H9 (cell line): ENCODE data around the gene VAV3. TPM values are rescaled to one million over a fixed set of nuclear protein-coding genes. Genes with fewer than 3 reads are reported as not detected.

Experiments used
- DNase-seq: peaks from one replicate; pipeline ENCODE4 v3.0.0-alpha.2; 2017
- H2AFZ ChIP-seq: one replicate; pipeline ENCODE4 v1.6.1; 2013; ENCODE audit warnings: mild to moderate bottlenecking, low read length, control low read depth, moderate library complexity
- H2AK5ac ChIP-seq: 2 replicates; pipeline ENCODE4 v1.6.1; 2013; ENCODE audit warnings: low read length, control low read depth, mixed read lengths; ENCODE audit not compliant: insufficient read length
- H2BK120ac ChIP-seq: one replicate; pipeline ENCODE4 v1.6.1; 2013; ENCODE audit warnings: low read depth, mild to moderate bottlenecking, low read length, control low read depth, inconsistent platforms; ENCODE audit not compliant: poor library complexity, severe bottlenecking
- H2BK12ac ChIP-seq: 2 replicates; pipeline ENCODE4 v1.6.1; 2013; ENCODE audit warnings: low read length, control low read depth, mixed read lengths, low read depth; ENCODE audit not compliant: insufficient read length
- H2BK15ac ChIP-seq: 2 replicates; pipeline ENCODE4 v1.6.1; 2013; ENCODE audit warnings: low read depth, low read length, control low read depth
- H2BK20ac ChIP-seq: one replicate; pipeline ENCODE4 v1.6.1; 2013; ENCODE audit warnings: low read depth, mild to moderate bottlenecking, low read length, control low read depth, inconsistent platforms; ENCODE audit not compliant: poor library complexity, severe bottlenecking
- H2BK5ac ChIP-seq: 2 replicates; pipeline ENCODE4 v1.6.1; 2013; ENCODE audit warnings: low read length, control low read depth, mixed read lengths; ENCODE audit not compliant: insufficient read length
- H3K14ac ChIP-seq: 2 replicates; pipeline ENCODE4 v1.6.1; 2013; ENCODE audit warnings: low read length, control low read depth; ENCODE audit not compliant: insufficient read depth
- H3K18ac ChIP-seq: 2 replicates; pipeline ENCODE4 v1.6.1; 2013; ENCODE audit warnings: low read depth, mild to moderate bottlenecking, mixed read lengths, low read length, control low read depth; ENCODE audit not compliant: insufficient read length
- H3K23ac ChIP-seq: 2 replicates; pipeline ENCODE4 v1.6.1; 2013; ENCODE audit warnings: low read length, control low read depth, mixed read lengths, low read depth; ENCODE audit not compliant: insufficient read length
- H3K23me2 ChIP-seq: 2 replicates; pipeline ENCODE4 v1.6.1; 2013; ENCODE audit warnings: low read depth, mild to moderate bottlenecking, mixed read lengths, low read length, control low read depth; ENCODE audit not compliant: insufficient read length, poor library complexity, severe bottlenecking
- H3K27ac ChIP-seq: 2 replicates; pipeline ENCODE4 v1.5.1; 2013; ENCODE audit warnings: low read length, control low read depth, mixed read lengths, low read depth; ENCODE audit not compliant: insufficient read length
- H3K27me3 ChIP-seq: 2 replicates; pipeline ENCODE4 v1.6.1; 2013; ENCODE audit warnings: low read length, control low read depth, inconsistent platforms; ENCODE audit not compliant: insufficient read depth
- H3K4ac ChIP-seq: 2 replicates; pipeline ENCODE4 v1.6.1; 2013; ENCODE audit warnings: low read depth, mild to moderate bottlenecking, control low read depth, inconsistent platforms, low read length, moderate library complexity
- H3K4me1 ChIP-seq: 2 replicates; pipeline ENCODE4 v1.6.1; 2013; ENCODE audit warnings: low read length, control low read depth, inconsistent platforms; ENCODE audit not compliant: insufficient read depth
- H3K4me2 ChIP-seq: 2 replicates; pipeline ENCODE4 v1.6.1; 2013; ENCODE audit warnings: low read length, control low read depth, mixed read lengths; ENCODE audit not compliant: insufficient read length, insufficient read depth
- H3K56ac ChIP-seq: 2 replicates; pipeline ENCODE4 v1.6.1; 2013; ENCODE audit warnings: low read depth, mild to moderate bottlenecking, mixed read lengths, low read length, control low read depth; ENCODE audit not compliant: insufficient read length
- H3K79me1 ChIP-seq: 2 replicates; pipeline ENCODE4 v1.6.1; 2013; ENCODE audit warnings: low read depth, mild to moderate bottlenecking, moderate library complexity, low read length, control low read depth, inconsistent platforms; ENCODE audit not compliant: insufficient read depth, poor library complexity, severe bottlenecking
- H3K79me2 ChIP-seq: 2 replicates; pipeline ENCODE4 v1.6.1; 2013; ENCODE audit warnings: low read length, control low read depth, inconsistent platforms; ENCODE audit not compliant: insufficient read depth
- H3K9ac ChIP-seq: 2 replicates; pipeline ENCODE4 v1.6.1; 2013; ENCODE audit warnings: low read length, control low read depth, mixed read lengths; ENCODE audit not compliant: insufficient read length; ENCODE audit errors: extremely low read depth
- H3K9me3 ChIP-seq: one replicate; pipeline ENCODE4 v1.6.1; 2013; ENCODE audit warnings: low read depth, low read length, inconsistent platforms; ENCODE audit not compliant: control insufficient read depth
- H3T11ph ChIP-seq: one replicate; pipeline ENCODE4 v1.6.1; 2013; ENCODE audit warnings: mild to moderate bottlenecking, low read length, control low read depth, inconsistent platforms
- H4K20me1 ChIP-seq: one replicate; pipeline ENCODE4 v1.6.1; 2013; ENCODE audit not compliant: control insufficient read depth, insufficient read length, insufficient read depth
- H4K5ac ChIP-seq: 2 replicates; pipeline ENCODE4 v1.6.1; 2013; ENCODE audit warnings: low read depth, mild to moderate bottlenecking, mixed read lengths, low read length, control low read depth; ENCODE audit not compliant: insufficient read length
- H4K8ac ChIP-seq: replicated peaks from 2 replicates; pipeline ENCODE4 v1.6.1; 2013; ENCODE audit warnings: low read length, control low read depth, mixed read lengths, low read depth; ENCODE audit not compliant: insufficient read length
- H4K91ac ChIP-seq: 2 replicates; pipeline ENCODE4 v1.6.1; 2013; ENCODE audit warnings: low read depth, mild to moderate bottlenecking, moderate library complexity, mixed read lengths, low read length, control low read depth; ENCODE audit not compliant: insufficient read length
- H3K27ac Mint-ChIP-seq, 3 experiments: 2 replicates in 2 of 3; 3 replicates in 1 of 3; pipeline ENCODE4 v1.8.0; 2020 to 2021; ENCODE audit warnings: mixed read lengths in 3 of 3, mild to moderate bottlenecking in 1 of 3, moderate library complexity in 1 of 3
- H3K27me3 Mint-ChIP-seq: 2 replicates; pipeline ENCODE4 v1.8.0; 2021; ENCODE audit warnings: low read depth, mild to moderate bottlenecking, moderate library complexity, mixed read lengths
- H3K36me3 Mint-ChIP-seq, 3 experiments: 2 replicates in 2 of 3; 3 replicates in 1 of 3; pipeline ENCODE4 v1.8.0; 2020 to 2021; ENCODE audit warnings: low read depth in 3 of 3, mixed read lengths in 3 of 3; ENCODE audit not compliant: insufficient read depth in 1 of 3
- H3K4me1 Mint-ChIP-seq, 2 experiments: 2 replicates each; pipeline ENCODE4 v1.8.0; 2020; ENCODE audit warnings: mixed read lengths in 2 of 2
- H3K4me3 Mint-ChIP-seq, 2 experiments: 2 replicates in 1 of 2; 3 replicates in 1 of 2; pipeline ENCODE4 v1.8.0; 2020 to 2021; ENCODE audit warnings: mild to moderate bottlenecking in 2 of 2, mixed read lengths in 2 of 2, moderate library complexity in 1 of 2
- H3K9me3 Mint-ChIP-seq, 2 experiments: 2 replicates in 1 of 2; 3 replicates in 1 of 2; pipeline ENCODE4 v1.8.0; 2020; ENCODE audit warnings: mild to moderate bottlenecking in 2 of 2, mixed read lengths in 2 of 2, moderate library complexity in 1 of 2
- CTCF ChIP-seq: fragments of 200-600 bp; sonication (generic); conservative IDR thresholded peaks from 3 replicates; pipeline ENCODE4 v1.8.0; 2021; ENCODE audit warnings: antibody characterized with exemption, mild to moderate bottlenecking
- WGBS: extraction: QIAGEN DNeasy Blood & Tissue Kit; methylation state at CpG from one replicate; pipeline ENCODE4 v1.1.7; 2013; ENCODE audit warnings: missing lambda C conversion rate, low lambda C conversion rate, mixed read lengths; ENCODE audit not compliant: insufficient read length; ENCODE audit errors: extremely low coverage; 5-methylcytosine and 5-hydroxymethylcytosine counted together
- total RNA-seq: library from RNA; stranded (reverse); gene quantifications from 2 replicates; pipeline ENCODE4 v1.2.1, GENCODE V29; 2021

Gene VAV3
- total RNA-seq, 1 experiment from 2014 or later, result 5.1 TPM

GRCh38 chr1:107771377-107771776 lies 193.6 kb downstream of the VAV3 start:
- H3K14ac ChIP-seq, result no peak overlapping the region
- no peak for TF ChIP-seq CTCF
- no peak overlapping the region for H3K18ac ChIP-seq
- H2BK5ac ChIP-seq, result no peak overlapping the region
- H2BK20ac ChIP-seq, result no peak overlapping the region
- no peak overlapping the region for H2AFZ ChIP-seq
- Mint-ChIP-seq H3K9me3 (no peaks in the 10 kb centered on the region), H3K27ac (no peak overlapping the region), H3K4me1 (peaks cover 5 to 14% of the 10 kb centered on the region in 2 experiments), H3K4me3 (no peak overlapping the region), H3K27me3 (no peaks in the 10 kb centered on the region; the same call in none of the 2 replicates), H3K36me3 (no peaks in the 10 kb centered on the region; a peak in 2 of 7 replicates)
- no peaks in the 10 kb centered on the region for H4K20me1 ChIP-seq
- H2BK12ac ChIP-seq, result no peak overlapping the region
- H4K5ac ChIP-seq, result no peak overlapping the region
- H3K79me2 ChIP-seq, result no peaks in the 10 kb centered on the region
- H3K79me1 ChIP-seq, result no peaks in the 10 kb centered on the region
- no peaks in the 10 kb centered on the region for H3K4me1 ChIP-seq
- H4K8ac ChIP-seq, result no peak overlapping the region
- no peak overlapping the region for H3K56ac ChIP-seq
- no peak overlapping the region for H4K91ac ChIP-seq
- WGBS, result no CpG with 5 or more reads among the region's 13 CpGs
- H3K27ac ChIP-seq, result no peak overlapping the region
- no peak overlapping the region for H2AK5ac ChIP-seq
- no peak for DNase-seq
- no peaks in the 10 kb centered on the region for H3K23me2 ChIP-seq
- no peak overlapping the region for H2BK120ac ChIP-seq
- H3K27me3 ChIP-seq, result no peaks in the 10 kb centered on the region
- no peak overlapping the region for H3K23ac ChIP-seq
- no peak overlapping the region for H2BK15ac ChIP-seq
- no peak overlapping the region for H3K4me2 ChIP-seq
- no peak overlapping the region for H3K4ac ChIP-seq
- no peak overlapping the region for H3T11ph ChIP-seq
- H3K9me3 ChIP-seq, result no peaks in the 10 kb centered on the region
- H3K9ac ChIP-seq, result no peak overlapping the region
